K562 (cell line): Measurements from ENCODE around the gene DBNDD2. TPM values are rescaled to one million over a fixed set of nuclear protein-coding genes. Genes with fewer than 3 reads are reported as not detected.

Experiments
- ARHGAP35 ChIP-seq: fragments of 450-650 bp; IDR thresholded peaks from 2 replicates; pipeline ENCODE4 v1.6.1; 2018; ENCODE audit not compliant: partially characterized antibody
- BACH1 ChIP-seq: fragments of 200-800 bp; sonication (Bioruptor generic); IDR thresholded peaks from 2 replicates; pipeline ENCODE4 v1.6.1; 2016; ENCODE audit warnings: missing genetic modification characterization, missing compliant biosample characterization
- DPF2 ChIP-seq: fragments of 450-650 bp; IDR thresholded peaks from 2 replicates; pipeline ENCODE4 v1.6.1; 2016
- E2F3 ChIP-seq: fragments of 250-450 bp; sonication (Bioruptor Pico); IDR thresholded peaks from 2 replicates; pipeline ENCODE4 v1.4.0; 2020; ENCODE audit warnings: mild to moderate bottlenecking
- E4F1 ChIP-seq: fragments of 250-450 bp; sonication (Bioruptor Pico); IDR thresholded peaks from 2 replicates; pipeline ENCODE4 v1.5.0; 2021; ENCODE audit warnings: mild to moderate bottlenecking, borderline replicate concordance
- EP400 ChIP-seq: fragments of 450-650 bp; IDR thresholded peaks from 2 replicates; pipeline ENCODE4 v1.6.1; 2017; ENCODE audit warnings: antibody characterized with exemption, mild to moderate bottlenecking, moderate library complexity
- ESRRB ChIP-seq: fragments of 250-450 bp; sonication (Bioruptor Pico); IDR thresholded peaks from 2 replicates; pipeline ENCODE4 v1.5.0; 2020; ENCODE audit warnings: mild to moderate bottlenecking, moderate library complexity, borderline replicate concordance
- FIP1L1 ChIP-seq: fragments of 200-400 bp; formaldehyde crosslinking; IDR thresholded peaks from 2 replicates; pipeline ENCODE4 v1.6.1; 2018; ENCODE audit warnings: mild to moderate bottlenecking, low read depth, low read length; ENCODE audit not compliant: poor library complexity, severe bottlenecking
- SAFB ChIP-seq: fragments of 200-400 bp; formaldehyde crosslinking; IDR thresholded peaks from 2 replicates; pipeline ENCODE4 v1.6.1; 2017; ENCODE audit warnings: low read depth, low read length, borderline replicate concordance
- TEAD1 ChIP-seq, 2 experiments: fragments of 450-650 bp in 1 of 2; sonication (generic) in 1 of 2; formaldehyde crosslinking; IDR thresholded peaks; 2 replicates each; pipeline versions ENCODE4 v1.4.0 to v1.8.0; 2020 to 2022; ENCODE audit warnings: mild to moderate bottlenecking in 2 of 2, missing genetic modification reagents in 1 of 2
- THRAP3 ChIP-seq: fragments of 450-650 bp; IDR thresholded peaks from 2 replicates; pipeline ENCODE4 v1.6.1; 2016; ENCODE audit warnings: mild to moderate bottlenecking, inconsistent platforms, borderline replicate concordance
- ZBTB8A ChIP-seq: fragments of 450-650 bp; IDR thresholded peaks from 2 replicates; pipeline ENCODE4 v1.6.1; 2018; ENCODE audit warnings: mild to moderate bottlenecking, moderate library complexity; ENCODE audit not compliant: partially characterized antibody
- ZNF217 ChIP-seq: sonication (generic); formaldehyde crosslinking; IDR thresholded peaks from 2 replicates; pipeline ENCODE4 v1.8.0; 2022; ENCODE audit warnings: mild to moderate bottlenecking, missing genetic modification reagents
- ZNF239 ChIP-seq: fragments of 250-450 bp; sonication (Bioruptor Pico); IDR thresholded peaks from 2 replicates; pipeline ENCODE4 v1.4.0; 2020; ENCODE audit warnings: mild to moderate bottlenecking
- ZNF263 ChIP-seq: sonication (generic); formaldehyde crosslinking; IDR thresholded peaks from 2 replicates; pipeline ENCODE4 v1.8.0; 2022; ENCODE audit warnings: mild to moderate bottlenecking, missing genetic modification reagents, borderline replicate concordance
- ZNF551 ChIP-seq: fragments of 250-450 bp; sonication (Bioruptor Pico); IDR thresholded peaks from 2 replicates; pipeline ENCODE4 v1.5.0; 2021; ENCODE audit warnings: mild to moderate bottlenecking, moderate library complexity
- ZNF592 ChIP-seq: fragments of 450-650 bp; IDR thresholded peaks from 2 replicates; pipeline ENCODE4 v1.6.1; 2017; ENCODE audit warnings: antibody characterized with exemption, mild to moderate bottlenecking
- polyA plus RNA-seq, 8 experiments: library from polyadenylated mRNA; depleted of rRNA in 4 of 8; stranded (reverse) in 5 of 8; unstranded in 3 of 8; fragments of >200 nt; fragmentation: Nextera tagmentation in 2 of 8; fragmentation: Illumina TruSeq in 1 of 8; extraction: Ambion mirVana in 2 of 8; extraction: Trizol in 1 of 8; gene quantifications; 2 replicates each; pipeline versions ENCODE4 v1.2.1 to v1.2.3, GENCODE V29; 2011 to 2014; ENCODE audit warnings: inconsistent platforms in 1 of 8, missing spikeins in 1 of 8
- total RNA-seq, 7 experiments: library from RNA; depleted of rRNA in 6 of 7; stranded (reverse); fragments of >200 nt in 6 of 7; fragmentation: Illumina TruSeq in 2 of 7; extraction: Trizol in 2 of 7; gene quantifications; 2 replicates each; pipeline versions ENCODE4 v1.2.1 to v1.2.3, GENCODE V29; 2011 to 2021; ENCODE audit warnings: low replicate concordance in 1 of 7
- TF ChIP-seq, protein P1 (sequence below): fragments of 250-450 bp; sonication (Bioruptor Pico); IDR thresholded peaks from 2 replicates; pipeline ENCODE4 v1.4.0; 2020; ENCODE audit warnings: mild to moderate bottlenecking
- TF ChIP-seq, protein P2 (sequence below): sonication (generic); formaldehyde crosslinking; IDR thresholded peaks from 2 replicates; pipeline ENCODE4 v1.8.0; 2022; ENCODE audit warnings: missing genetic modification reagents, mild to moderate bottlenecking, moderate library complexity, borderline replicate concordance

The DBNDD2 gene
- total and polyA plus RNA-seq, 9 of the 15 experiments (the other 6 are each of a cell fraction or from before 2014, with no cell fraction given), result 12.8 to 64.0 (median 35.8) TPM

GRCh38 chr20:45373353-45374100, 34.6 kb upstream of the DBNDD2 start (continued):
- TF ChIP-seq ZNF592, result peak; percentile 33; the same call in 1 of the 2 replicates
- TF ChIP-seq EP400, result peak; percentile 77
- no peak for TF ChIP-seq ZBTB8A
- TF ChIP-seq, protein P1, sequence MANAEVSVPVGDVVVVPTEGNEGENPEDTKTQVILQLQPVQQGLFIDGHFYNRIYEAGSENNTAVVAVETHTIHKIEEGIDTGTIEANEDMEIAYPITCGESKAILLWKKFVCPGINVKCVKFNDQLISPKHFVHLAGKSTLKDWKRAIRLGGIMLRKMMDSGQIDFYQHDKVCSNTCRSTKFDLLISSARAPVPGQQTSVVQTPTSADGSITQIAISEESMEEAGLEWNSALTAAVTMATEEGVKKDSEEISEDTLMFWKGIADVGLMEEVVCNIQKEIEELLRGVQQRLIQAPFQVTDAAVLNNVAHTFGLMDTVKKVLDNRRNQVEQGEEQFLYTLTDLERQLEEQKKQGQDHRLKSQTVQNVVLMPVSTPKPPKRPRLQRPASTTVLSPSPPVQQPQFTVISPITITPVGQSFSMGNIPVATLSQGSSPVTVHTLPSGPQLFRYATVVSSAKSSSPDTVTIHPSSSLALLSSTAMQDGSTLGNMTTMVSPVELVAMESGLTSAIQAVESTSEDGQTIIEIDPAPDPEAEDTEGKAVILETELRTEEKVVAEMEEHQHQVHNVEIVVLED (CRISPR knock-in tag), result 0 out of 2 replicates have a peak, but pooled peaks have one; percentile 24
- TF ChIP-seq FIP1L1, result no peak
- TF ChIP-seq THRAP3, result no peak
- TF ChIP-seq, protein P2, sequence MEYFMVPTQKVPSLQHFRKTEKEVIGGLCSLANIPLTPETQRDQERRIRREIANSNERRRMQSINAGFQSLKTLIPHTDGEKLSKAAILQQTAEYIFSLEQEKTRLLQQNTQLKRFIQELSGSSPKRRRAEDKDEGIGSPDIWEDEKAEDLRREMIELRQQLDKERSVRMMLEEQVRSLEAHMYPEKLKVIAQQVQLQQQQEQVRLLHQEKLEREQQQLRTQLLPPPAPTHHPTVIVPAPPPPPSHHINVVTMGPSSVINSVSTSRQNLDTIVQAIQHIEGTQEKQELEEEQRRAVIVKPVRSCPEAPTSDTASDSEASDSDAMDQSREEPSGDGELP (CRISPR knock-in tag), result peak; percentile 89
- TF ChIP-seq E2F3, result peak; percentile 39; the same call in 1 of the 2 replicates
- no peak for TF ChIP-seq SAFB
- TF ChIP-seq ZNF551 (CRISPR knock-in tag), result no peak
- TF ChIP-seq E4F1 (CRISPR knock-in tag), result no peak
- peak; percentile 72 for TF ChIP-seq DPF2
- TF ChIP-seq BACH1 (tag), result no peak
- no peak for TF ChIP-seq ZNF263
- no peak for TF ChIP-seq ESRRB (CRISPR knock-in tag)
- no peak for TF ChIP-seq ARHGAP35
- no peak for TF ChIP-seq ZNF239 (CRISPR knock-in tag)
- TF ChIP-seq TEAD1 (CRISPR knock-in tag; IDR thresholded peaks at IDR 0.05), result 0 out of 4 replicates have a peak, but pooled peaks of 1 of the 2 experiments have one; percentile 61
- no peak for TF ChIP-seq ZNF217
